Liver (tissue), 9 donors: Measurements from ENCODE around the gene TRH. TPM values are rescaled to one million over a fixed set of nuclear protein-coding genes. Genes with fewer than 3 reads are reported as not detected.
"Not testable (repeated sequence)": the region's sequence is repeated elsewhere in the genome, so short reads cannot be mapped to it uniquely, and the experiment has no call there.

Source experiments
- DNase-seq: peaks from one replicate; pipeline ENCODE4 v3.0.0-alpha.2; 2017; ENCODE audit warnings: low spot score
- H3K27ac ChIP-seq, 2 donors: one replicate each; pipeline ENCODE4 v1.7.0; 2013; ENCODE audit warnings: inconsistent platforms in 2 of 2, low read length in 2 of 2, control low read depth in 1 of 2, low read depth in 1 of 2, mild to moderate bottlenecking in 1 of 2
- H3K27me3 ChIP-seq, 4 donors: one replicate each; pipeline versions ENCODE4 v1.6.1 to v1.7.0; 2013; ENCODE audit warnings: low read length in 3 of 4, inconsistent platforms in 1 of 4, mild to moderate bottlenecking in 1 of 4, moderate library complexity in 1 of 4; ENCODE audit not compliant: control insufficient read depth in 4 of 4, insufficient read depth in 4 of 4
- H3K36me3 ChIP-seq, 4 donors: one replicate each; pipeline versions ENCODE4 v1.6.1 to v1.7.0; 2013; ENCODE audit warnings: low read length in 3 of 4, mild to moderate bottlenecking in 3 of 4, low read depth in 1 of 4, moderate library complexity in 1 of 4; ENCODE audit not compliant: control insufficient read depth in 4 of 4, insufficient read depth in 3 of 4
- H3K4me1 ChIP-seq, 4 donors: one replicate each; pipeline versions ENCODE4 v1.6.1 to v1.7.0; 2013; ENCODE audit warnings: low read length in 3 of 4, mild to moderate bottlenecking in 3 of 4, moderate library complexity in 1 of 4; ENCODE audit not compliant: control insufficient read depth in 4 of 4, insufficient read depth in 4 of 4
- H3K4me3 ChIP-seq, 3 donors: one replicate each; pipeline versions ENCODE4 v1.6.1 to v1.7.0; 2013; ENCODE audit warnings: low read length in 3 of 3, control low read depth in 1 of 3, low read depth in 1 of 3, mild to moderate bottlenecking in 1 of 3
- H3K9ac ChIP-seq, 2 donors: one replicate each; pipeline ENCODE4 v1.7.0; 2013; ENCODE audit warnings: low read length in 2 of 2, mild to moderate bottlenecking in 2 of 2, moderate library complexity in 2 of 2, control low read depth in 1 of 2, low read depth in 1 of 2
- H3K9me3 ChIP-seq, 4 donors: one replicate each; pipeline versions ENCODE4 v1.6.1 to v1.7.0; 2013; ENCODE audit warnings: low read length in 3 of 4; ENCODE audit not compliant: control insufficient read depth in 4 of 4
- GABPA ChIP-seq, 2 donors: IDR thresholded peaks in 1 of 2; conservative IDR thresholded peaks in 1 of 2; 2 replicates each; pipeline ENCODE4 v1.6.1; 2016; ENCODE audit warnings: antibody characterized with exemption in 2 of 2, mild to moderate bottlenecking in 1 of 2, moderate library complexity in 1 of 2
- NR2F2 ChIP-seq: IDR thresholded peaks from 2 replicates; pipeline ENCODE4 v1.6.1; 2016; ENCODE audit warnings: antibody characterized with exemption
- WGBS: extraction: QIAGEN DNeasy Blood & Tissue Kit; methylation state at CpG from one replicate; pipeline ENCODE4 v1.1.7; 2013; 5-methylcytosine and 5-hydroxymethylcytosine counted together
- polyA plus RNA-seq, 2 donors: library from polyadenylated mRNA; stranded (reverse) in 1 of 2; unstranded in 1 of 2; fragments of 200-250 nt in 1 of 2; fragments of >200 nt in 1 of 2; fragmentation: Nextera tagmentation in 1 of 2; extraction: Ambion mirVana in 1 of 2; gene quantifications; one replicate each; pipeline versions ENCODE4 v1.2.1 to v1.2.3, GENCODE V29; 2013 to 2015
- total RNA-seq, 2 donors: library from RNA; depleted of rRNA; stranded (reverse); fragments of >200 nt; gene quantifications; one replicate each; pipeline ENCODE4 v1.2.3, GENCODE V29; 2014
- donor health status: healthy.
- donor health status: healthy.
- donor health status: healthy.
- donor health status: healthy.
- donor health status: healthy.

TRH gene
- total and polyA plus RNA-seq, 4 donors, result 0.28 TPM; not detected in 3

DNA sequence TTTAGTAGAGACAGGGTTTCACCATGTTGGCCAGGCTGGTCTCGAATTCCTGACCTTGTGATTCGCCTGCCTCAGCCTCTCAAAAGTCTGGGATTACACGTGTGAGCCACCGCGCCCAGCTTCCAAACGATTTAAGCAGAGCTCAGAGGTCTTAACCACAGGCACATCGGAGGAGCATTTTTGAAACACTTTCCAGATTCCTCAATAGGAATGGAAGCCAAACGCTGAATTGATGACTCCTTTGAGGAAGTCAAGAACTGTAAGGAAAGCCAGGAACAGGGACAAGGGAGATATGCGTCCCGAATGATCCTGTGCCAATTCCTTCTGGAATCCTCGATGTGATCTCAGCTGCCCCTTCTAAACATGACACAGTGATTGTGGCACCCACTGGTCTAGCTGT is 40.0 kb downstream of the TRH start:
- Histone ChIP-seq H3K9me3 (no peaks in the 10 kb centered on the region), H3K4me1 (no peaks in the 10 kb centered on the region), H3K9ac (no peak overlapping the region), H3K36me3 (no peaks in the 10 kb centered on the region), H3K27me3 (no peaks in the 10 kb centered on the region), H3K4me3 (no peak overlapping the region), H3K27ac (no peak overlapping the region)
- TF ChIP-seq GABPA (IDR thresholded peaks at IDR 0.05 in 1 of 2, conservative IDR thresholded peaks at IDR 0.05 in 1 of 2), result no peak
- TF ChIP-seq NR2F2, result peak; percentile 43
- WGBS, result 75% methylated on average over 11 of the region's 11 CpGs
- no peak for DNase-seq

GRCh38 chr3:130017661-130018060 is 43.1 kb downstream of the TRH start:
- H3K27ac ChIP-seq, H3K9me3 ChIP-seq, H3K4me1 ChIP-seq, DNase-seq, H3K36me3 ChIP-seq, H3K9ac ChIP-seq, H3K4me3 ChIP-seq, H3K27me3 ChIP-seq: not testable (repeated sequence)
- 81% methylated on average over 13 of the region's 13 CpGs for WGBS

DNA sequence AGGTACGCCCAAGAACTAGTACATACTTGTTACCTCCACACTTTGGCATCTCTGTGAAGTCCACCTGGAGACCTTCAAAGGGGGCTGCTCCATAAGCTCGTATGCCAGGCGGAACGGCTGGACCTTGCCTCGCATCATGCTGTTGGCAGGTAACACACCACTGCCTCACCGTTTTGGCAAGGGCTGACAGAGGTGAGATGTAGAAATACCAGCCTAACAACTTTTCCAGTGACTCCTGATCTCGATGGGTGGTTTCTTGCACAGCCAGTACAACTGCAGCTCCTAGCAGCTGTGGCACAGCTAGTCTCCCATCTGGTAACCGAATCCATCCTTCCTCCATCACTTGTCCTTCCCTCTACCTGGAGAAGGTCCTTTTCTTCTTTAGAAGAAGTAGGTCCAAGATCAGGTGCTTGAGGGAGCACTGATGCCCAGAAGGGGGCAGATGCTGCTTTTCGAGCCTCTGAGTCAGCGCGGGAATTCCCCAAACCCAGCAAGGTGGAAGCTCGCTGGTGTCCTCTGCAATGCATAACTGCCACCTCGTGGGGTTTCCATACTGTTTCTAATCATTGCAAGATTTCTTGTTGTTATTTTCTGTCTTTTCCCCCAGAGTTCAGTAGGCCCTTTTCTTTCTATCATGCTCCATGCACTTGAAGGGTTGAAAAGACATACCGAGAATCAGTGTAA is 51.8 kb downstream of the TRH start:
- not testable (repeated sequence) for H3K9ac ChIP-seq, H3K4me3 ChIP-seq, H3K36me3 ChIP-seq, H3K27me3 ChIP-seq, H3K4me1 ChIP-seq, DNase-seq, H3K9me3 ChIP-seq, H3K27ac ChIP-seq
- 70% methylated on average over 13 of the region's 14 CpGs for WGBS

- not testable (repeated sequence) for H3K4me1 ChIP-seq, DNase-seq, H3K36me3 ChIP-seq, H3K27ac ChIP-seq, H3K9me3 ChIP-seq, H3K27me3 ChIP-seq, H3K4me3 ChIP-seq, H3K9ac ChIP-seq
- 58% methylated on average over 5 of the region's 6 CpGs for WGBS
These were observed 52.9 kb downstream of the TRH start for GRCh38 chr3:130027437-130027836.

Other genes starting within 250 kb of the TRH start
- 10 to 100 TPM; 10.2 to 11.6 TPM for gene TMCC1, start 81.0 kb upstream of the TRH start, total RNA-seq
- gene TMCC1, start 81.0 kb upstream of the TRH start, polyA plus RNA-seq, result 10 to 100 TPM; 10.4 to 60.0 TPM
- gene ALG1L2, start 107.1 kb downstream of the TRH start, total RNA-seq, result not detected
- not detected for gene ALG1L2, start 107.1 kb downstream of the TRH start, polyA plus RNA-seq